ENCODE measurements around the gene CDR2. TPM values are rescaled to one million over a fixed set of nuclear protein-coding genes. Genes with fewer than 3 reads are reported as not detected.
A peak's percentile ranks its signal among the peaks of the same experiment; 100 is the strongest.

The CDR2 gene
- total RNA-seq, 1 donor from 2014 or later: 16.2 TPM

DNA sequence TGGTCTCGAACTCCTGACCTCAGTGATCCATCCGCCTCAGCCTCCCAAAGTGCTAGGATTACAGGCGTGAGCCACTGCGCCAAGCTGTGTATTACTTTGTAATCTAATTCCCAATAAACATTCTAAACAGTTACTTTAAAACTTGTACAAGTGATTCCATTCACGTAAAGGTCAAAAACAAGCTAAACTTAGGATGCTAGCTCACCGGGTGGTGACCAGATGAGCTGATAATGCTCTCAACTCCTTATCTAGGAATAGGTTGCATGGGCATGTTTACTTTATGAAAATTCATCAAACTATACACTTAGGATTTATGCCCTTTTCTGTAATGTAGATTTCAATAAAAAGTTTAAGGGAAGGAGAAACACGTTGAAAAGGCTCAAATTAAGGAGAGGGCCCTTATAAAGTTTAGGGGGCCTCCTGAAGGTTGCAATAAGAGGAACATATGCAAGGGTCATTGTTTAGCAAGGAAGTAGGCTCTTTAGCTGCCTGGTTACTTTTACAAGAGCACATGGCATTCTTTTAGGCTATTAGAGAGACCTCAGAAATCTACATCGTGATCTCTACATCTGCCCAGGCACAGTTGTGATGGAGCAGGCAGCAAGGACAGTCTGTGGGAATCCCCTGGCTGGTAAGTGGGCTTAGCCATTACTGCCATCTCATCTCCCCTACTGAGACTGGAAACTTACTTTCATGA, 13.3 kb downstream of the CDR2 start:
- no peaks in the 10 kb centered on the region for H3K27me3 ChIP-seq (ENCODE audit: low read depth)
- DNase-seq (no peak), ATAC-seq (no peak)
- no peak overlapping the region for H3K27ac ChIP-seq
- TF ChIP-seq, protein P1, sequence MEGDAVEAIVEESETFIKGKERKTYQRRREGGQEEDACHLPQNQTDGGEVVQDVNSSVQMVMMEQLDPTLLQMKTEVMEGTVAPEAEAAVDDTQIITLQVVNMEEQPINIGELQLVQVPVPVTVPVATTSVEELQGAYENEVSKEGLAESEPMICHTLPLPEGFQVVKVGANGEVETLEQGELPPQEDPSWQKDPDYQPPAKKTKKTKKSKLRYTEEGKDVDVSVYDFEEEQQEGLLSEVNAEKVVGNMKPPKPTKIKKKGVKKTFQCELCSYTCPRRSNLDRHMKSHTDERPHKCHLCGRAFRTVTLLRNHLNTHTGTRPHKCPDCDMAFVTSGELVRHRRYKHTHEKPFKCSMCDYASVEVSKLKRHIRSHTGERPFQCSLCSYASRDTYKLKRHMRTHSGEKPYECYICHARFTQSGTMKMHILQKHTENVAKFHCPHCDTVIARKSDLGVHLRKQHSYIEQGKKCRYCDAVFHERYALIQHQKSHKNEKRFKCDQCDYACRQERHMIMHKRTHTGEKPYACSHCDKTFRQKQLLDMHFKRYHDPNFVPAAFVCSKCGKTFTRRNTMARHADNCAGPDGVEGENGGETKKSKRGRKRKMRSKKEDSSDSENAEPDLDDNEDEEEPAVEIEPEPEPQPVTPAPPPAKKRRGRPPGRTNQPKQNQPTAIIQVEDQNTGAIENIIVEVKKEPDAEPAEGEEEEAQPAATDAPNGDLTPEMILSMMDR (IDR thresholded peaks at IDR 0.05): no peak
- H3K9me3 ChIP-seq: no peaks in the 10 kb centered on the region
- no peak overlapping the region for H3K4me3 ChIP-seq
- H3K36me3 ChIP-seq: peaks cover 27% of the 10 kb centered on the region
- H3K4me1 ChIP-seq: peaks cover 8% of the 10 kb centered on the region
- intact Hi-C loops (cut with DNase I): no loop called here

DNA sequence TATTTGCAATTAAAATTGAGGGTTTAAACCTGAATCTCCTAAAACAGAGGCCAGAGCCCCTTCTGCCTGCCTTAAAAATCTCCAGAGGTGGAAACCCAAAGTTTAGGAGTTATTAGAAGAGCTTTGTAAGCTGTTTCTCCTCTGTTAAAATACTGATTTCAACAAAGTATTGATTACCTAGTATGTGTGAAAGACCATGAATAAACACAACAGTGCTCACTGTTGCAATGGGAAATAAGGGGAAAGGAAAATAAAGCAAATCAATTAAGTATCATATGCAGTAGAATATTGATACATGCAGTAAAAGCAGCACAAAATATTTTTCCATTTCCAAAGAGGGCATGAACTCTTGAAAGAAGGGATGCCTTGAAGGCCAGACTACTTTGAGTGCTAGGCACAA, 14.7 kb downstream of the CDR2 start:
- intact Hi-C loops (cut with DNase I): no loop called here
- DNase-seq (no peak), ATAC-seq (no peak)
- no peaks in the 10 kb centered on the region for H3K9me3 ChIP-seq
- H3K36me3 ChIP-seq: peaks cover 23% of the 10 kb centered on the region
- H3K27ac ChIP-seq: no peak overlapping the region
- TF ChIP-seq, protein P1 (IDR thresholded peaks at IDR 0.05): no peak
- H3K4me3 ChIP-seq: no peak overlapping the region
- H3K27me3 ChIP-seq (ENCODE audit: low read depth): no peaks in the 10 kb centered on the region
- H3K4me1 ChIP-seq: peaks cover 14% of the 10 kb centered on the region

DNA sequence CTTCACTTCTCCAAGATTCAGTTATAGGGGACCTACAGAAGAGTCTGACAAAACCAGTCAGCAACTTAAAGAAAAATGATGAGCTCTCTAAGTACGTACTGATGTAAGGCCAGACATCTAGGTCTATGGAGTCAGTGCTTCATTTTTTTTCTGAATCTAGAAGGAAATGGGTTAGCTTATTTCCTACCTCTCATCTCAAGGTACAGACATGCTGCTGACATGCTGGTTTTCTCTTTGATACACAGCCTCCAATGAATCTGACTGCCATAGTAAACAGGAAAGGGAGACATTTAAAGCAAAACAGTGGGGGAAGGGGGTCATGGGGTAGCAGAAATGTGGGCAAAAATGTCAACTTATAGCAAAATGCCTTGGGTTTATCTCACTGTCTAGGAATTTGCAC, 16.4 kb downstream of the CDR2 start:
- peaks cover 29% of the 10 kb centered on the region for H3K4me1 ChIP-seq
- no peak for DNase-seq
- TF ChIP-seq, protein P1 (IDR thresholded peaks at IDR 0.05): no peak
- no peaks in the 10 kb centered on the region for H3K9me3 ChIP-seq
- intact Hi-C loops (cut with DNase I): no loop called here
- ATAC-seq: no peak
- no peaks in the 10 kb centered on the region for H3K27me3 ChIP-seq (ENCODE audit: low read depth)
- no peak overlapping the region for H3K4me3 ChIP-seq
- H3K27ac ChIP-seq: peak overlapping the region; percentile 53
- H3K36me3 ChIP-seq: peaks cover 6% of the 10 kb centered on the region

DNA sequence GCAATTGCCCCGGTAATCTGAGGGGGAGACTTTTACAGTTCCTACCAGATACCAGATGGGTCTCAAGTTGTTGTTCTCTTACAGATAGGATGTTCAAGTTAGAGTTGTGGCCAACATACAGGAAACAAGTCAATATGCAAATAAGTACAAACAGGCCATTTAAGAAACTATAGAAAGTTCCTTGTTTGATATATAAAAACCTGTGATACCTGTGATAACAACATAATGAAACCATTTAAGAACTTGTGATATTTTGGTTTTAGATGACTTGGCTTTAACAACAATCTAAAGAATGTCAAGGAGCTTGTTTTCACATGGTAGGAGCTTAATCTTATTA, 16.8 kb downstream of the CDR2 start:
- Histone ChIP-seq H3K27ac (peak overlapping the region; percentile 53), H3K4me1 (peaks cover 33% of the 10 kb centered on the region), H3K36me3 (peaks cover 5% of the 10 kb centered on the region), H3K4me3 (no peak overlapping the region), H3K9me3 (no peaks in the 10 kb centered on the region), H3K27me3 (ENCODE audit: low read depth) (no peaks in the 10 kb centered on the region)
- DNase-seq: no peak
- ATAC-seq: no peak
- intact Hi-C loops (cut with DNase I): no loop called here
- TF ChIP-seq, protein P1 (IDR thresholded peaks at IDR 0.05): no peak

DNA sequence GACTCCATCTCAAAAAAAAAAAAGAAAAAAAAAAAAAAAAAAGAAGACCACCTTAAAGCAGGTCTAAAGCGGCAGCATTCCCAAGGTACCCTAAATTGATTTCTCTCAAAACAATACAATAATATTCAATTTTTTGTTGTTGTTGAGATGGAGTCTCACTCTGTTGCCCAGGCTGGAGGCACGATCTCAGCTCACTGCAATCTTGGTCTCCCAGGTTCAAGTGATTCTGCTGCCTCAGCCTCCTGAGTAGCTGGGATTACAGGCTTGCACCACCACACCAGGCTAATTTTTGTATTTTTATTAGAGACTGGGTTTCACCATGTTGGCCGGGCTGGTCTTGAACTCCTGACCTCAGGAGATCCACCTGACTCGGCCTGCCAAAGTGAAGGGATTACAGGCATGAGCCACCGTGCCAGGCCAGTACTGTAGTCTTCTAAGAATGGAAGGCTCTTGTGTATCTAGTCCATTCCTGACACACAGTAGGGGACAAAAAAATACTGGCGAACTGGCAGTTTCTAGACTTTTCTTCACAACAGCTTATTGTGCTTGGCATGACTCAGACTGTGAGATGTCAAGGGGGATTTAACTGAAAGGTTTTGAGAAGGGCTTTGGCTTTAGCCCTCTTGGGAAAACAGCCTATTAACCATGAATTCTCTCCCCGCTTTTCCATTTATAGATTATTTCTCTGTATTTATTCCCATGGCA, 17.3 kb downstream of the CDR2 start:
- ATAC-seq (no peak), DNase-seq (no peak)
- TF ChIP-seq, protein P1 (IDR thresholded peaks at IDR 0.05): no peak
- peak overlapping the region; percentile 53 for H3K27ac ChIP-seq
- peaks cover 4% of the 10 kb centered on the region for H3K36me3 ChIP-seq
- H3K4me3 ChIP-seq: no peak overlapping the region
- H3K9me3 ChIP-seq: no peaks in the 10 kb centered on the region
- H3K4me1 ChIP-seq: peaks cover 35% of the 10 kb centered on the region
- H3K27me3 ChIP-seq (ENCODE audit: low read depth): no peaks in the 10 kb centered on the region
- intact Hi-C loops (cut with DNase I): no loop called here
